ENCODE results near the gene SLFN11. TPM values are rescaled to one million over a fixed set of nuclear protein-coding genes. Genes with fewer than 3 reads are reported as not detected.
A peak's percentile ranks its signal among the peaks of the same experiment; 100 is the strongest.

SLFN11 gene
- total and polyA plus RNA-seq, 7 donors, result 1.2 to 28.0 (median 17.8) TPM

- DNase-seq, result no peak
- WGBS, 2 donors, result 86 to 97% methylated on average over 1 of the region's 1 CpG
- no peak for TF ChIP-seq POLR2A (IDR thresholded peaks at IDR 0.05)
- TF ChIP-seq POLR2AphosphoS5 (IDR thresholded peaks at IDR 0.05), result no peak
- TF ChIP-seq EP300 (IDR thresholded peaks at IDR 0.05), result no peak
- Histone ChIP-seq H3K4me1 (no peaks in the 10 kb centered on the region), H3K36me3 (no peaks in the 10 kb centered on the region), H3K27me3 (no peaks in the 10 kb centered on the region), H3K4me3 (no peak overlapping the region), H3K9me3 (no peaks in the 10 kb centered on the region), H3K27ac (no peak overlapping the region)
- intact Hi-C loops (cut with DNase I), result no loop called here
Measured at GRCh38 chr17:35322749-35323148, 50.7 kb downstream of the SLFN11 start.

DNA sequence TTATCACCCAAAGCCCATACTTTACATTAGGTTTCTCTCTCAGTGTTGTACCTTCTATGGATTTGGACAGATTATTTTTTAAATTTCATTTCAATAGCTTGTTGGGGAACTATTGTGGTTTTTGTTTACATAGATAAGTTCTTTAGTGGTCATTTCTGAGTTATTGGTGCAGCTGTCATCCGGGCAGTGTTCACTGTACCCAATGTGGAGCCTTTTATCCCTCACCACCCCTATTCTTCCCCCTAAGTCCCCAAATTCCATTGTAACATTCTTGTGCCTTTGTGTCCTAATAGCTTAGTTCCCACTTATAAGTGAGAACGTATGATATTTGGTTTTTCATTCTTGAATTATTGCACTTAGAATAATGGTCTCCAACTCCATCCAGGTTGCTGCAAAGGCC is 57.5 kb downstream of the SLFN11 start:
- intact Hi-C loops (cut with DNase I), result loop anchor here (10.0 kb wide), 1 partner anchor 119 kb away; the partner anchor contains the start of gene SLFN12
- whole genome bisulfite sequencing, 2 donors, result 68 to 88% methylated on average over 2 of the region's 2 CpGs
- TF ChIP-seq, protein P1, sequence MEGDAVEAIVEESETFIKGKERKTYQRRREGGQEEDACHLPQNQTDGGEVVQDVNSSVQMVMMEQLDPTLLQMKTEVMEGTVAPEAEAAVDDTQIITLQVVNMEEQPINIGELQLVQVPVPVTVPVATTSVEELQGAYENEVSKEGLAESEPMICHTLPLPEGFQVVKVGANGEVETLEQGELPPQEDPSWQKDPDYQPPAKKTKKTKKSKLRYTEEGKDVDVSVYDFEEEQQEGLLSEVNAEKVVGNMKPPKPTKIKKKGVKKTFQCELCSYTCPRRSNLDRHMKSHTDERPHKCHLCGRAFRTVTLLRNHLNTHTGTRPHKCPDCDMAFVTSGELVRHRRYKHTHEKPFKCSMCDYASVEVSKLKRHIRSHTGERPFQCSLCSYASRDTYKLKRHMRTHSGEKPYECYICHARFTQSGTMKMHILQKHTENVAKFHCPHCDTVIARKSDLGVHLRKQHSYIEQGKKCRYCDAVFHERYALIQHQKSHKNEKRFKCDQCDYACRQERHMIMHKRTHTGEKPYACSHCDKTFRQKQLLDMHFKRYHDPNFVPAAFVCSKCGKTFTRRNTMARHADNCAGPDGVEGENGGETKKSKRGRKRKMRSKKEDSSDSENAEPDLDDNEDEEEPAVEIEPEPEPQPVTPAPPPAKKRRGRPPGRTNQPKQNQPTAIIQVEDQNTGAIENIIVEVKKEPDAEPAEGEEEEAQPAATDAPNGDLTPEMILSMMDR (IDR thresholded peaks at IDR 0.05), result no peak
- TF ChIP-seq POLR2A (IDR thresholded peaks at IDR 0.05) (no peak), POLR2AphosphoS5 (IDR thresholded peaks at IDR 0.05) (no peak), EP300 (IDR thresholded peaks at IDR 0.05) (no peak)
- no peak for DNase-seq
- H3K27ac ChIP-seq, result no peak overlapping the region
- H3K4me3 ChIP-seq, result no peak overlapping the region
- no peaks in the 10 kb centered on the region for H3K36me3 ChIP-seq
- peaks cover 0 to 8% (median 0%) of the 10 kb centered on the region in 3 donors for H3K27me3 ChIP-seq
- H3K4me1 ChIP-seq, result peaks cover 0 to 30% (median 26%) of the 10 kb centered on the region in 4 donors
- H3K9me3 ChIP-seq, result no peaks in the 10 kb centered on the region

DNA sequence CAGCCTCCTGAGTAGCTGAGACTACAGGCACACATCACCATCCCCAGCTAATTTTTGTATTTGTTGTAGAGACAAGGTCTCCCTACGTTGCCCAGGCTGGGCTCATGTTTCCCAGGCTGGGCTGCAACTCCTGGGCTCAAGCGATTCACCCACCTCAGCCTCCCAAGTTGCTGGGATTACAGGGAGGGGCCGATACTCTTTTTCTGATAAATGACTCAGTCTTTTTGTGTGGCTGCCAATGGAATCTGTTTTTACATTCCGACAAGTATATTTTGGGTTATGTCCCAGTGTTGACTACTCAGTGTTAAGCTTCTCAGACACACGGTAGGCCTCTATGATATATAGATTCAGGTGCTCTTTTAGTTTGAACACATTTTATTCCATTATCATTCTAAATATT is 58.1 kb downstream of the SLFN11 start:
- DNase-seq, result no peak
- Histone ChIP-seq H3K36me3 (no peaks in the 10 kb centered on the region), H3K9me3 (no peaks in the 10 kb centered on the region), H3K4me3 (no peak overlapping the region), H3K4me1 (peaks cover 0 to 30% (median 26%) of the 10 kb centered on the region in 4 donors), H3K27me3 (peaks cover 0 to 8% (median 0%) of the 10 kb centered on the region in 3 donors), H3K27ac (peak overlapping the region in 3 of 4 donors; percentile 17 to 42 (median 22))
- 51 to 73% methylated on average over 5 of the region's 5 CpGs for WGBS, 2 donors
- intact Hi-C loops (cut with DNase I), result loop anchor here (10.0 kb wide), 1 partner anchor 120 kb away; the partner anchor contains the start of gene SLFN12
- TF ChIP-seq POLR2A (IDR thresholded peaks at IDR 0.05), result no peak
- no peak for TF ChIP-seq EP300 (IDR thresholded peaks at IDR 0.05)
- TF ChIP-seq, protein P1 (IDR thresholded peaks at IDR 0.05), result no peak
- no peak for TF ChIP-seq POLR2AphosphoS5 (IDR thresholded peaks at IDR 0.05)

DNA sequence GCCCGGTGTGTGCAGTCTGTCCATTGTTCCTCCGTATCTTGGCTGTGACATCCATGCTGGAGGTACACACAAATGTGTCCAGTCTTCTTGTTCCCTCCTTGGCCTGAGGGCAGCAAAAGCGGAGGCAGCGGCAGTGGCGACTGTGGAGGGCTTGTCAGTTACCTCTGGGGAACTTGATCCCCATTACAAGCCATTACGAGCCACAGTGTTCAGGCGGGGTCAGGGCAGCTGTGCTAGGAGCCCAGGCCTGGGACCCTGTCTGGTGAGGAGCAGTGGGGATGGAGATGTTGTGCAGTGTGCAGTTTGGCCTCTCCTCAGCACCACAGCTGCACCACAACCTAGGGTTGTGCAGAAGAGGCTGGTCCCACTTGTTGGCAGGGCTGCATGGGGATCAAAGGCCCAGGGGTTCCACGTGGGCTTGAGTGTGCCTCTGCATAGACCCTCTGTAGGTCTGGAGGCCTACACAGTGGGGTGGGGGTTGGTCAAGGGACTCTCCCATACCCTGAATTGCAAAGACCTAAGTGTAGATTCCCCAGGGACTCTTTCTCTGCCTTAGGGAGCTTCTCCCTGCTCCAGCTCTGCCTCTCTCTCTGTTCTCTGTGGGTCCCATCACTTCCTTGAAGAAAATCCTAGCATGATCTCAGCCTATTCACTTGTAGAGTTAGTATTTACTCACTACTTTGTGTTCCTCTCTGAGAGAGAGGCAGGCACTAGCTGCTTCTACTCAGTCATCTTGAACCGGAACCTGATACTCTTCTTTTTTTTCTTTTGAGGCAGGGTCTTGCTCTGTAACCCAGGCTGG is 58.8 kb downstream of the SLFN11 start:
- H3K36me3 ChIP-seq, result no peaks in the 10 kb centered on the region
- peaks cover 0 to 8% (median 0%) of the 10 kb centered on the region in 3 donors for H3K27me3 ChIP-seq
- no peak overlapping the region for H3K4me3 ChIP-seq
- intact Hi-C loops (cut with DNase I), result loop anchor here (5.0 to 10.0 kb wide), 3 partner anchors 120 to 433 kb away; partner anchors contain the start of gene SLFN12
- no peak for DNase-seq
- 69 to 81% methylated on average over 9 of the region's 9 CpGs for WGBS, 2 donors
- H3K27ac ChIP-seq, result peak overlapping the region in 3 of 4 donors; percentile 17 to 42 (median 22)
- peaks cover 0 to 30% (median 26%) of the 10 kb centered on the region in 4 donors for H3K4me1 ChIP-seq
- no peak for TF ChIP-seq POLR2AphosphoS5 (IDR thresholded peaks at IDR 0.05)
- TF ChIP-seq, protein P1 (IDR thresholded peaks at IDR 0.05), result no peak
- no peak for TF ChIP-seq POLR2A (IDR thresholded peaks at IDR 0.05)
- no peak for TF ChIP-seq EP300 (IDR thresholded peaks at IDR 0.05)
- H3K9me3 ChIP-seq, result no peaks in the 10 kb centered on the region

- intact Hi-C loops (cut with DNase I), result loop anchor here (2.0 to 10.0 kb wide), 4 partner anchors 121 to 433 kb away; partner anchors contain the start of gene SLFN12
- no peak for DNase-seq
Measured at GRCh38 chr17:35313875-35314409, 59.5 kb downstream of the SLFN11 start.

More at GRCh38 chr17:35313875-35314409, 59.5 kb downstream of the SLFN11 start:
- TF ChIP-seq, protein P1 (IDR thresholded peaks at IDR 0.05), result no peak
- TF ChIP-seq POLR2A (IDR thresholded peaks at IDR 0.05) (no peak), EP300 (IDR thresholded peaks at IDR 0.05) (no peak), POLR2AphosphoS5 (IDR thresholded peaks at IDR 0.05) (no peak)
- no peaks in the 10 kb centered on the region for H3K9me3 ChIP-seq
- 35 to 38% methylated on average over 19 of the region's 19 CpGs for WGBS, 2 donors
- peaks cover 0 to 30% (median 26%) of the 10 kb centered on the region in 4 donors for H3K4me1 ChIP-seq
- peaks cover 0 to 8% (median 0%) of the 10 kb centered on the region in 3 donors for H3K27me3 ChIP-seq
- no peaks in the 10 kb centered on the region for H3K36me3 ChIP-seq
- H3K27ac ChIP-seq, result peak overlapping the region in 2 of 4 donors; percentile 43 to 53
- H3K4me3 ChIP-seq, result peak overlapping the region in 3 of 4 donors; percentile 30 to 40 (median 34)
